Measurements from ENCODE around the gene CWC25. TPM values are rescaled to one million over a fixed set of nuclear protein-coding genes. Genes with fewer than 3 reads are reported as not detected.

Gene CWC25
- total and polyA plus RNA-seq, 2 of the 13 experiments (the other 11 are each of a cell fraction or from before 2014, with no cell fraction given) = 15.6 to 22.7 TPM

DNA sequence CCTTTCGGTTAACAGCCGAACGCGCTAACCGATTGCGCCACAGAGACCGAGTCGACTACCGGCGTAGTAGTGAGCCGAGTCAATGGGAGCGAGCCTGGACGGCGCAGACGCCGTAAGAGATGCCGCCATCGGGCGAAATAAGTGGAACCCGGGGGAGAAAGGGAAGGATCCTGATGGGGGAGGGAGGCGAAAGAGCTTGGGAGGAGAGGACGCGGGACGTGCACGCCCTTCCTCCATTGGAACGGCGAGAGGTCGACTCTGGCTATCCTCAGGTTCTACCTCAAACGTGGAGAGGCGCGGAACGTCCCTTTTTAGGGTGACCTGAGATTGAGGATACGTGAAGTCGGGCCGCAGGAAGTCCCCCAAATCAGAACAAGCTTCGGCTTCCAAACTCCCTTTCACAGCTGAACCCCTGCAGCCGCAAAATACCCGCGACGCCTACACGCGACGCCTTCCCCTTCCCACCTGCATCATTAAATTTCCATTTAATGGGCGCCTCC, 73.3 kb downstream of the CWC25 start (continued):
- TF ChIP-seq FOXP1 (IDR thresholded peaks at IDR 0.05) = no peak
- TF ChIP-seq FOXP1 (CRISPR knock-in tag; IDR thresholded peaks at IDR 0.05) = no peak
- TF ChIP-seq, protein P1, sequence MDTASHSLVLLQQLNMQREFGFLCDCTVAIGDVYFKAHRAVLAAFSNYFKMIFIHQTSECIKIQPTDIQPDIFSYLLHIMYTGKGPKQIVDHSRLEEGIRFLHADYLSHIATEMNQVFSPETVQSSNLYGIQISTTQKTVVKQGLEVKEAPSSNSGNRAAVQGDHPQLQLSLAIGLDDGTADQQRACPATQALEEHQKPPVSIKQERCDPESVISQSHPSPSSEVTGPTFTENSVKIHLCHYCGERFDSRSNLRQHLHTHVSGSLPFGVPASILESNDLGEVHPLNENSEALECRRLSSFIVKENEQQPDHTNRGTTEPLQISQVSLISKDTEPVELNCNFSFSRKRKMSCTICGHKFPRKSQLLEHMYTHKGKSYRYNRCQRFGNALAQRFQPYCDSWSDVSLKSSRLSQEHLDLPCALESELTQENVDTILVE (CRISPR knock-in tag; IDR thresholded peaks at IDR 0.05) = 0 out of 2 replicates have a peak, but pooled peaks have one; percentile 57
- TF ChIP-seq CCDC6 (CRISPR knock-in tag; IDR thresholded peaks at IDR 0.05) = peak; percentile 76
- TF ChIP-seq, protein P2, sequence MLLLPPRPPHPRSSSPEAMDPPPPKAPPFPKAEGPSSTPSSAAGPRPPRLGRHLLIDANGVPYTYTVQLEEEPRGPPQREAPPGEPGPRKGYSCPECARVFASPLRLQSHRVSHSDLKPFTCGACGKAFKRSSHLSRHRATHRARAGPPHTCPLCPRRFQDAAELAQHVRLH (CRISPR knock-in tag; IDR thresholded peaks at IDR 0.05; ENCODE audit: borderline replicate concordance, low read depth) = peak; percentile 74; the same call in 1 of the 2 replicates
- no peak for TF ChIP-seq ZNF224 (CRISPR knock-in tag; IDR thresholded peaks at IDR 0.05)
- no peak for TF ChIP-seq ZZZ3 (CRISPR knock-in tag; IDR thresholded peaks at IDR 0.05; ENCODE audit: borderline replicate concordance)
- TF ChIP-seq, protein P3, sequence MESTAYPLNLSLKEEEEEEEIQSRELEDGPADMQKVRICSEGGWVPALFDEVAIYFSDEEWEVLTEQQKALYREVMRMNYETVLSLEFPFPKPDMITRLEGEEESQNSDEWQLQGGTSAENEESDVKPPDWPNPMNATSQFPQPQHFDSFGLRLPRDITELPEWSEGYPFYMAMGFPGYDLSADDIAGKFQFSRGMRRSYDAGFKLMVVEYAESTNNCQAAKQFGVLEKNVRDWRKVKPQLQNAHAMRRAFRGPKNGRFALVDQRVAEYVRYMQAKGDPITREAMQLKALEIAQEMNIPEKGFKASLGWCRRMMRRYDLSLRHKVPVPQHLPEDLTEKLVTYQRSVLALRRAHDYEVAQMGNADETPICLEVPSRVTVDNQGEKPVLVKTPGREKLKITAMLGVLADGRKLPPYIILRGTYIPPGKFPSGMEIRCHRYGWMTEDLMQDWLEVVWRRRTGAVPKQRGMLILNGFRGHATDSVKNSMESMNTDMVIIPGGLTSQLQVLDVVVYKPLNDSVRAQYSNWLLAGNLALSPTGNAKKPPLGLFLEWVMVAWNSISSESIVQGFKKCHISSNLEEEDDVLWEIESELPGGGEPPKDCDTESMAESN (CRISPR knock-in tag; conservative IDR thresholded peaks at IDR 0.05) = peak; percentile 22; the same call in 1 of the 2 replicates
- TF ChIP-seq, protein P4, sequence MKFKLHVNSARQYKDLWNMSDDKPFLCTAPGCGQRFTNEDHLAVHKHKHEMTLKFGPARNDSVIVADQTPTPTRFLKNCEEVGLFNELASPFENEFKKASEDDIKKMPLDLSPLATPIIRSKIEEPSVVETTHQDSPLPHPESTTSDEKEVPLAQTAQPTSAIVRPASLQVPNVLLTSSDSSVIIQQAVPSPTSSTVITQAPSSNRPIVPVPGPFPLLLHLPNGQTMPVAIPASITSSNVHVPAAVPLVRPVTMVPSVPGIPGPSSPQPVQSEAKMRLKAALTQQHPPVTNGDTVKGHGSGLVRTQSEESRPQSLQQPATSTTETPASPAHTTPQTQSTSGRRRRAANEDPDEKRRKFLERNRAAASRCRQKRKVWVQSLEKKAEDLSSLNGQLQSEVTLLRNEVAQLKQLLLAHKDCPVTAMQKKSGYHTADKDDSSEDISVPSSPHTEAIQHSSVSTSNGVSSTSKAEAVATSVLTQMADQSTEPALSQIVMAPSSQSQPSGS (CRISPR knock-in tag; IDR thresholded peaks at IDR 0.05) = peak; percentile 78; the same call in 1 of the 2 replicates
- TF ChIP-seq RCOR2 (CRISPR knock-in tag; IDR thresholded peaks at IDR 0.05) = peak; percentile 40; the same call in 1 of the 2 replicates
- TF ChIP-seq FOXA3 (CRISPR knock-in tag; IDR thresholded peaks at IDR 0.05) = peak; percentile 75
- TF ChIP-seq MTF2 (CRISPR knock-in tag; IDR thresholded peaks at IDR 0.05; ENCODE audit: borderline replicate concordance) = 0 out of 2 replicates have a peak, but pooled peaks have one; percentile 9
- no peak for TF ChIP-seq KLF12 (CRISPR knock-in tag; IDR thresholded peaks at IDR 0.05; ENCODE audit: borderline replicate concordance)
- TF ChIP-seq, protein P5, sequence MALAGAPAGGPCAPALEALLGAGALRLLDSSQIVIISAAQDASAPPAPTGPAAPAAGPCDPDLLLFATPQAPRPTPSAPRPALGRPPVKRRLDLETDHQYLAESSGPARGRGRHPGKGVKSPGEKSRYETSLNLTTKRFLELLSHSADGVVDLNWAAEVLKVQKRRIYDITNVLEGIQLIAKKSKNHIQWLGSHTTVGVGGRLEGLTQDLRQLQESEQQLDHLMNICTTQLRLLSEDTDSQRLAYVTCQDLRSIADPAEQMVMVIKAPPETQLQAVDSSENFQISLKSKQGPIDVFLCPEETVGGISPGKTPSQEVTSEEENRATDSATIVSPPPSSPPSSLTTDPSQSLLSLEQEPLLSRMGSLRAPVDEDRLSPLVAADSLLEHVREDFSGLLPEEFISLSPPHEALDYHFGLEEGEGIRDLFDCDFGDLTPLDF (CRISPR knock-in tag; IDR thresholded peaks at IDR 0.05) = 0 out of 2 replicates have a peak, but pooled peaks have one; percentile 11
- TF ChIP-seq, protein P6, sequence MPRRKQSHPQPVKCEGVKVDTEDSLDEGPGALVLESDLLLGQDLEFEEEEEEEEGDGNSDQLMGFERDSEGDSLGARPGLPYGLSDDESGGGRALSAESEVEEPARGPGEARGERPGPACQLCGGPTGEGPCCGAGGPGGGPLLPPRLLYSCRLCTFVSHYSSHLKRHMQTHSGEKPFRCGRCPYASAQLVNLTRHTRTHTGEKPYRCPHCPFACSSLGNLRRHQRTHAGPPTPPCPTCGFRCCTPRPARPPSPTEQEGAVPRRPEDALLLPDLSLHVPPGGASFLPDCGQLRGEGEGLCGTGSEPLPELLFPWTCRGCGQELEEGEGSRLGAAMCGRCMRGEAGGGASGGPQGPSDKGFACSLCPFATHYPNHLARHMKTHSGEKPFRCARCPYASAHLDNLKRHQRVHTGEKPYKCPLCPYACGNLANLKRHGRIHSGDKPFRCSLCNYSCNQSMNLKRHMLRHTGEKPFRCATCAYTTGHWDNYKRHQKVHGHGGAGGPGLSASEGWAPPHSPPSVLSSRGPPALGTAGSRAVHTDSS (CRISPR knock-in tag; conservative IDR thresholded peaks at IDR 0.05) = no peak
- no peak for TF ChIP-seq PCBP1 (IDR thresholded peaks at IDR 0.05; ENCODE audit: borderline replicate concordance, low read depth, low read length)
- TF ChIP-seq KLF6 (CRISPR knock-in tag; IDR thresholded peaks at IDR 0.05) = 0 out of 2 replicates have a peak, but pooled peaks have one; percentile 25
- peak; percentile 58; the same call in 1 of the 2 replicates for TF ChIP-seq ZMYM3 (CRISPR knock-in tag; IDR thresholded peaks at IDR 0.05)
- TF ChIP-seq ZNF510 (CRISPR knock-in tag; IDR thresholded peaks at IDR 0.05; ENCODE audit: low read depth) = 0 out of 2 replicates have a peak, but pooled peaks have one; percentile 70
- TF ChIP-seq, protein P7, sequence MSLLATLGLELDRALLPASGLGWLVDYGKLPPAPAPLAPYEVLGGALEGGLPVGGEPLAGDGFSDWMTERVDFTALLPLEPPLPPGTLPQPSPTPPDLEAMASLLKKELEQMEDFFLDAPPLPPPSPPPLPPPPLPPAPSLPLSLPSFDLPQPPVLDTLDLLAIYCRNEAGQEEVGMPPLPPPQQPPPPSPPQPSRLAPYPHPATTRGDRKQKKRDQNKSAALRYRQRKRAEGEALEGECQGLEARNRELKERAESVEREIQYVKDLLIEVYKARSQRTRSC (CRISPR knock-in tag; IDR thresholded peaks at IDR 0.05; ENCODE audit: low read depth) = no peak; the same call in 1 of the 2 replicates
- TF ChIP-seq ZNF431 (CRISPR knock-in tag; IDR thresholded peaks at IDR 0.05; ENCODE audit: borderline replicate concordance, low read depth) = peak; percentile 73
- peak; percentile 96 for TF ChIP-seq KDM2A (CRISPR knock-in tag; IDR thresholded peaks at IDR 0.05; ENCODE audit: borderline replicate concordance, low read depth)

Measured in HepG2 (cell line).